Spinal cord (tissue), 10 donors: ENCODE data around the gene ASIC2. TPM values are rescaled to one million over a fixed set of nuclear protein-coding genes. Genes with fewer than 3 reads are reported as not detected.
"Not testable (repeated sequence)": the region's sequence is repeated elsewhere in the genome, so short reads cannot be mapped to it uniquely, and the experiment has no call there.

Experiments
- DNase-seq, 6 donors: peaks; one replicate each; pipeline versions ENCODE4 v3.0.0 to v3.0.0-alpha.2; 2013 to 2015; ENCODE audit warnings: low spot score in 6 of 6, low read depth in 4 of 6
- H3K27ac ChIP-seq: one replicate; pipeline ENCODE4 v1.5.1; 2013; ENCODE audit warnings: low read depth, low read length, control low read depth
- H3K27me3 ChIP-seq: one replicate; pipeline ENCODE4 v1.6.1; 2013; ENCODE audit warnings: low read length; ENCODE audit not compliant: control insufficient read depth, insufficient read depth
- H3K36me3 ChIP-seq: one replicate; pipeline ENCODE4 v1.6.1; 2013; ENCODE audit warnings: low read length; ENCODE audit not compliant: control insufficient read depth, insufficient read depth
- H3K4me1 ChIP-seq: one replicate; pipeline ENCODE4 v1.6.1; 2013; ENCODE audit warnings: low read length; ENCODE audit not compliant: control insufficient read depth, insufficient read depth
- H3K4me3 ChIP-seq: one replicate; pipeline ENCODE4 v1.5.1; 2013; ENCODE audit warnings: low read depth, low read length, control low read depth
- H3K9me3 ChIP-seq: one replicate; pipeline ENCODE4 v1.6.1; 2013; ENCODE audit warnings: low read length; ENCODE audit not compliant: control insufficient read depth, insufficient read depth
- WGBS: methylation state at CpG from one replicate; pipeline ENCODE4 v1.1.5; 2013; ENCODE audit warnings: missing lambda C conversion rate; ENCODE audit not compliant: insufficient coverage; 5-methylcytosine and 5-hydroxymethylcytosine counted together
- polyA plus RNA-seq, 2 donors: library from polyadenylated mRNA; unstranded; fragments of 120-200 nt; gene quantifications; one replicate each; pipeline ENCODE4 v1.2.1, GENCODE V29; 2013; ENCODE audit not compliant: insufficient read length in 2 of 2
- total RNA-seq, 2 donors: library from RNA; depleted of rRNA in 1 of 2; stranded (reverse); fragments of 120-200 nt in 1 of 2; fragments of >200 nt in 1 of 2; gene quantifications; one replicate each; pipeline versions ENCODE4 v1.2.3 to v1.2.4, GENCODE V29; 2013 to 2014
- donor health status: healthy.

ASIC2 gene
- total and polyA plus RNA-seq, 4 donors: 6.7 to 44.2 (median 31.7) TPM

- Histone ChIP-seq H3K4me3 (no peak overlapping the region), H3K36me3 (no peaks in the 10 kb centered on the region), H3K27ac (no peak overlapping the region), H3K4me1 (no peaks in the 10 kb centered on the region), H3K27me3 (no peaks in the 10 kb centered on the region), H3K9me3 (no peaks in the 10 kb centered on the region)
- peak in 1 of 6 donors; percentile 57 for DNase-seq
- 92% methylated on average over 2 of the region's 7 CpGs for WGBS
Observed at GRCh38 chr17:33007186-33007585, 285.9 kb downstream of the ASIC2 start.

GRCh38 chr17:33002246-33002645 is 290.8 kb downstream of the ASIC2 start:
- Histone ChIP-seq H3K4me1 (peaks cover 5% of the 10 kb centered on the region), H3K36me3 (no peaks in the 10 kb centered on the region), H3K9me3 (no peaks in the 10 kb centered on the region), H3K4me3 (no peak overlapping the region), H3K27me3 (peaks cover 2% of the 10 kb centered on the region), H3K27ac (no peak overlapping the region)
- 71% methylated on average over 4 of the region's 6 CpGs for WGBS
- DNase-seq: no peak

GRCh38 chr17:32998887-32999228 is 294.2 kb downstream of the ASIC2 start:
- H3K4me3 ChIP-seq: no peak overlapping the region
- H3K27ac ChIP-seq: no peak overlapping the region
- peaks cover 5% of the 10 kb centered on the region for H3K4me1 ChIP-seq
- peaks cover 2% of the 10 kb centered on the region for H3K27me3 ChIP-seq
- no peaks in the 10 kb centered on the region for H3K9me3 ChIP-seq
- WGBS: 59% methylated on average over 3 of the region's 7 CpGs
- no peak for DNase-seq
- no peaks in the 10 kb centered on the region for H3K36me3 ChIP-seq

GRCh38 chr17:32998111-32998886 is 294.8 kb downstream of the ASIC2 start:
- Histone ChIP-seq H3K4me1 (peaks cover 5% of the 10 kb centered on the region), H3K9me3 (no peaks in the 10 kb centered on the region), H3K27ac (no peak overlapping the region), H3K4me3 (no peak overlapping the region), H3K27me3 (peaks cover 2% of the 10 kb centered on the region), H3K36me3 (no peaks in the 10 kb centered on the region)
- 1% methylated on average over 13 of the region's 18 CpGs for WGBS
- peak; percentile 36 to 90 (median 66) for DNase-seq

GRCh38 chr17:32995416-32996045 is 297.6 kb downstream of the ASIC2 start:
- H3K9me3 ChIP-seq: no peaks in the 10 kb centered on the region
- 70% methylated on average over 12 of the region's 14 CpGs for WGBS
- peaks cover 2% of the 10 kb centered on the region for H3K27me3 ChIP-seq
- no peak overlapping the region for H3K4me3 ChIP-seq
- no peaks in the 10 kb centered on the region for H3K36me3 ChIP-seq
- DNase-seq: no peak
- H3K4me1 ChIP-seq: peaks cover 5% of the 10 kb centered on the region
- H3K27ac ChIP-seq: no peak overlapping the region

- Histone ChIP-seq H3K4me3 (no peak overlapping the region), H3K27ac (no peak overlapping the region), H3K27me3 (peaks cover 2% of the 10 kb centered on the region), H3K9me3 (no peaks in the 10 kb centered on the region), H3K4me1 (peaks cover 5% of the 10 kb centered on the region), H3K36me3 (no peaks in the 10 kb centered on the region)
- DNase-seq: no peak
- 79% methylated on average over 4 of the region's 9 CpGs for WGBS
Observed at GRCh38 chr17:32993977-32994376, 299.1 kb downstream of the ASIC2 start.

- no peaks in the 10 kb centered on the region for H3K4me1 ChIP-seq
- peaks cover under 1% of the 10 kb centered on the region for H3K27me3 ChIP-seq
- H3K36me3 ChIP-seq: no peaks in the 10 kb centered on the region
- H3K4me3 ChIP-seq: no peak overlapping the region
- H3K27ac ChIP-seq: no peak overlapping the region
- H3K9me3 ChIP-seq: peaks cover 3% of the 10 kb centered on the region
- WGBS: 90% methylated on average over 10 of the region's 13 CpGs
- DNase-seq: no peak
Observed at GRCh38 chr17:32992321-32993033, 300.6 kb downstream of the ASIC2 start.

GRCh38 chr17:32988481-32989101 is 304.5 kb downstream of the ASIC2 start:
- no peak for DNase-seq
- Histone ChIP-seq H3K27me3 (no peaks in the 10 kb centered on the region), H3K4me3 (no peak overlapping the region), H3K4me1 (no peaks in the 10 kb centered on the region), H3K27ac (no peak overlapping the region), H3K9me3 (peaks cover 3% of the 10 kb centered on the region), H3K36me3 (no peaks in the 10 kb centered on the region)
- 57% methylated on average over 1 of the region's 3 CpGs for WGBS

- not testable (repeated sequence) for H3K4me3 ChIP-seq, H3K27me3 ChIP-seq, H3K4me1 ChIP-seq, DNase-seq, H3K36me3 ChIP-seq, H3K27ac ChIP-seq, H3K9me3 ChIP-seq
- WGBS: 93% methylated on average over 1 of the region's 2 CpGs
Observed at GRCh38 chr17:32987868-32988267, 305.2 kb downstream of the ASIC2 start.
